Lung (tissue), 12 donors: ENCODE measurements around the gene FGFR3. TPM values are rescaled to one million over a fixed set of nuclear protein-coding genes. Genes with fewer than 3 reads are reported as not detected.
A peak's percentile ranks its signal among the peaks of the same experiment; 100 is the strongest.

Experiments used
- ATAC-seq: fragments of 200-7000 bp; cut with Tn5 transposase; one replicate; pipeline ENCODE4 v1.9.1; 2020; ENCODE audit warnings: moderate number of reproducible peaks; ENCODE audit not compliant: insufficient read depth, low FRiP score
- DNase-seq, 3 donors: peaks; one replicate each; pipeline ENCODE4 v3.0.0-alpha.2; 2013 to 2017
- H3K27ac ChIP-seq, 2 donors: one replicate each; pipeline ENCODE4 v1.5.1; 2013; ENCODE audit warnings: mild to moderate bottlenecking in 2 of 2, moderate library complexity in 2 of 2, control low read depth in 1 of 2, inconsistent platforms in 1 of 2, low read depth in 1 of 2, low read length in 1 of 2
- H3K27me3 ChIP-seq, 3 donors: one replicate each; pipeline ENCODE4 v1.5.1; 2013; ENCODE audit warnings: low read length in 2 of 3; ENCODE audit not compliant: control insufficient read depth in 3 of 3, insufficient read depth in 3 of 3
- H3K36me3 ChIP-seq, 4 donors: one replicate each; pipeline ENCODE4 v1.5.1; 2013; ENCODE audit warnings: low read length in 4 of 4, mild to moderate bottlenecking in 1 of 4, moderate library complexity in 1 of 4; ENCODE audit not compliant: control insufficient read depth in 4 of 4, insufficient read depth in 4 of 4
- H3K4me1 ChIP-seq, 5 donors: one replicate each; pipeline ENCODE4 v1.5.1; 2013; ENCODE audit warnings: low read length in 5 of 5, mild to moderate bottlenecking in 2 of 5, moderate library complexity in 1 of 5; ENCODE audit not compliant: control insufficient read depth in 5 of 5, insufficient read depth in 5 of 5
- H3K4me3 ChIP-seq: one replicate; pipeline ENCODE4 v1.5.1; 2013; ENCODE audit warnings: mild to moderate bottlenecking, control low read depth, moderate library complexity
- H3K9ac ChIP-seq, 2 donors: one replicate each; pipeline ENCODE4 v1.5.1; 2013; ENCODE audit warnings: low read length in 2 of 2, control low read depth in 1 of 2; ENCODE audit not compliant: insufficient read depth in 1 of 2
- H3K9me3 ChIP-seq, 4 donors: one replicate each; pipeline ENCODE4 v1.5.1; 2013; ENCODE audit warnings: low read length in 3 of 4, mild to moderate bottlenecking in 1 of 4, moderate library complexity in 1 of 4; ENCODE audit not compliant: control insufficient read depth in 4 of 4, insufficient read depth in 3 of 4
- CTCF ChIP-seq: IDR thresholded peaks from 2 replicates; pipeline ENCODE4 v1.5.1; 2012; ENCODE audit warnings: mild to moderate bottlenecking; ENCODE audit errors: control extremely low read depth, extremely low read depth
- WGBS, 2 donors: extraction: QIAGEN DNeasy Blood & Tissue Kit; methylation state at CpG; one replicate each; pipeline ENCODE4 v1.1.7; 2013; 5-methylcytosine and 5-hydroxymethylcytosine counted together
- polyA plus RNA-seq, 2 donors: library from polyadenylated mRNA; stranded (reverse); fragments of 200-250 nt; gene quantifications; one replicate each; pipeline ENCODE4 v1.2.1, GENCODE V29; 2013
- total RNA-seq, 2 donors: library from RNA; depleted of rRNA in 1 of 2; stranded (reverse); fragments of >200 nt in 1 of 2; gene quantifications; one replicate each; pipeline ENCODE4 v1.2.1, GENCODE V29; 2014 to 2021
- donor health status: control.
- donor health status: control.
- donor health status: Bipolar disorder and iron deficiency.
- donor health status: healthy.
- donor health status: DM: yes; HTN: yes; CAD: no.

FGFR3 gene
- total and polyA plus RNA-seq, 4 donors: 8.1 to 99.3 (median 22.4) TPM

GRCh38 chr4:1846580-1846979 lies 53.5 kb downstream of the FGFR3 start:
- Histone ChIP-seq H3K9ac (no peak overlapping the region), H3K36me3 (peaks cover 0 to 16% (median 9%) of the 10 kb centered on the region in 4 donors), H3K27me3 (no peaks in the 10 kb centered on the region), H3K9me3 (peaks cover 0 to 3% (median 0%) of the 10 kb centered on the region in 4 donors), H3K4me3 (no peak overlapping the region), H3K4me1 (peaks cover 0 to 9% (median 2%) of the 10 kb centered on the region in 5 donors), H3K27ac (no peak overlapping the region)
- TF ChIP-seq CTCF: no peak
- no peak for ATAC-seq
- WGBS, 2 donors: 93 to 95% methylated on average over 2 of the region's 2 CpGs
- no peak for DNase-seq

DNA sequence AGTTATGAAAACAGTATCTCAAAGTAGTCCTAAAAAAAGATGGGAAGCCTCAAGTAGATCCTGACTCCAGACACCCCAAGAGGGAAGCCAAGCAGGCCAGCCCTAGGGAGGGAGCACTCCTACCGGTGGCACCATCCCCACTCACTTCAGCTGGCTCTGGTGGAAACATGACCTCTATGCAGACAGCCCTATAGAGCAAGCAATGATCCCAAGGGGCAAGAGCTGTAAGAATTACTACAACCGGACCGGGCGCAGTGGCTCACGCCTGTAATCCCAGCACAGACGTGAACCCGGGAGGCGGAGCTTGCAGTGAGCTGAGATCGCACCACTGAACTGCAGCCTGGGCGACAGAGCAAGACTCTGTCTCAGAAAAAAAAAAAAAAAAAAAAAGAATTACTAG lies 57.2 kb downstream of the FGFR3 start:
- peaks cover 2 to 17% (median 12%) of the 10 kb centered on the region in 5 donors for H3K4me1 ChIP-seq
- ATAC-seq (no peak), DNase-seq (no peak)
- WGBS, 2 donors: 92 to 95% methylated on average over 10 of the region's 10 CpGs
- H3K27me3 ChIP-seq: no peaks in the 10 kb centered on the region
- no peak overlapping the region for H3K4me3 ChIP-seq
- H3K9ac ChIP-seq: no peak overlapping the region
- no peak overlapping the region for H3K27ac ChIP-seq
- H3K9me3 ChIP-seq: no peaks in the 10 kb centered on the region
- peaks cover 0 to 5% (median 0%) of the 10 kb centered on the region in 4 donors for H3K36me3 ChIP-seq
- no peak for TF ChIP-seq CTCF

- Histone ChIP-seq H3K4me3 (no peak overlapping the region), H3K27me3 (no peaks in the 10 kb centered on the region), H3K36me3 (peaks cover 0 to 5% (median 0%) of the 10 kb centered on the region in 4 donors), H3K27ac (peak overlapping the region in 1 of 2 donors; percentile 30), H3K4me1 (peaks cover 2 to 18% (median 12%) of the 10 kb centered on the region in 5 donors), H3K9ac (no peak overlapping the region), H3K9me3 (no peaks in the 10 kb centered on the region)
- DNase-seq (no peak), ATAC-seq (no peak)
- TF ChIP-seq CTCF: no peak
- 77 to 83% methylated on average over 11 of the region's 11 CpGs for WGBS, 2 donors
Observed at GRCh38 chr4:1851160-1851559, 58.1 kb downstream of the FGFR3 start.
